ENCODE results near the gene OSBPL9.
"Not testable (repeated sequence)": the region's sequence is repeated elsewhere in the genome, so short reads cannot be mapped to it uniquely, and the experiment has no call there.

Gene OSBPL9

DNA sequence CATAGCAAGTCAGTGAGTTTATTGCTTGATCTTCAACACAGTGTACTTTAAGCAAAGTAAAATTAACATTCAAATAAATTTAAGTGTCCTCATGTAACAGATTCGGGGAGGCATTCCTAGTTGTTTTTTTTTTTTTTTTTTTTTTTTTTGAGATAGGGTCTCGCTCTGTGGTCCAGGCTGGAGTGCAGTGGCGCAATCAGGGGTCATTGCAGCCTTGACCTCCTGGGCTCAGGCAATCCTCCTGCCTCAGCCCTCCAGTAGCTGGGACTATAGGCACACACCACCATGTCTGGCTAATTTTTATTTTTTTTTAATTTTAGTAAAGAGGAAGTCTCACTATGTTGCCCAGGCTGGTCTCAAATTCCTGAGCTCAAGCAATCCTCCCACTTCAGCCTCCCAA is 22.8 kb downstream of the OSBPL9 start:
- DNase-seq = no peak

DNA sequence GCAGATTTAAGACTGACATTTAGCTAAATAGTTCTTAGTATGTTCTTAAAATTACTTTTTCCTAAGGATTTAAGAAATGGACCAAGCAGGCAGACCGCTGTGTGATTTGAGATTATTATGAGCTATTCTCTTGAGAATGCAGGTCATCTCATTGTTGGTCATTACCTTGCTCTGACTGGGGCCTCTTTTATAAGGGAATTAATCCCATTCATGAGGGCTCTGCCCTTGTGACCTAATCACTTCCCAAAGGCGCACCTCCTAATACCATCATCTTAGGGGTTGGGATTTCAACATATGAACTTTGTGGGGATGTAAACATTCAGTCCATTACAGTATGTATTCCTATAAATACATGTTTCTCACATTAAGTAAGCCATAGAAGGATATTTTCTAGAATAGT is 24.2 kb downstream of the OSBPL9 start:
- no peak for DNase-seq

DNA sequence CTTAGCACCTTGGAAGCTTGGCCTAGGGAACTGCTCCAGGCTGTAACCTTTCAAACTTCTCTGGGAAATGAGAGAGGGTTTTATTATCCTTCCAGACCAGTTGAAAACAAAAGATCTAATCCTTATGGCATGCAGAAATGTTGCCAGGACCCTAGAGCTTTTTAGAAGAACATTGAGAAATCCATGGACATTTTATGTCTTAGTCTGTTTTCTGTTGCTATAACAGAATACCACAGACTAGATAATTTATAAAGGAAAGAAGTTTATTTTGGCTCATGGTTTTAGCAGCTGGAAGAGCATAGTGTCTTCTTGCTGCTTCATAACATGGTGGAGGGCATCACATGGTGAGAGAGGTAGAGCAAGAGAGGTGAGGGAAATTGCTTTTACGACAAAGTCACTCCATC is 25.8 kb downstream of the OSBPL9 start:
- no peak for DNase-seq

- no peak for DNase-seq
Measured at GRCh38 chr1:51643362-51643761, 26.5 kb downstream of the OSBPL9 start.

DNA sequence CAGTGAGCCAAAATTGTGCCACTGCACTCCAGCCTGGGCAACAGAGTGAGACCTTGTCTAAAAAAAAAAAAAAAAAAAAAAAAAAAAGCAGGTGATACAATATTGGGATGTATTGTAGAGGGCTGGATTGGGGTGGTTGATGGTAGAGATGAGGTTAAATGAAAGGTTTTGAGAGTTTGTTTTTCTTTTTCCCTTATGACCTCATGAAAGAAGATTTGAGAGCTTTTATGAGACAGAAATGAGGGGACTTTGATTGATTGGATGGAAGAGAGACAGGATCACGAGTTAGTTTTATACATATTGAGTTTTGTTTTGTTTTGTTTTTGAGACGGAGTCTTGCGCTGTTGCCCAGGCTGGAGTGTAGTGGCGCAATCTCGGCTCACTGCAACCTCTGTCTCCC is 27.1 kb downstream of the OSBPL9 start:
- DNase-seq = no peak

DNA sequence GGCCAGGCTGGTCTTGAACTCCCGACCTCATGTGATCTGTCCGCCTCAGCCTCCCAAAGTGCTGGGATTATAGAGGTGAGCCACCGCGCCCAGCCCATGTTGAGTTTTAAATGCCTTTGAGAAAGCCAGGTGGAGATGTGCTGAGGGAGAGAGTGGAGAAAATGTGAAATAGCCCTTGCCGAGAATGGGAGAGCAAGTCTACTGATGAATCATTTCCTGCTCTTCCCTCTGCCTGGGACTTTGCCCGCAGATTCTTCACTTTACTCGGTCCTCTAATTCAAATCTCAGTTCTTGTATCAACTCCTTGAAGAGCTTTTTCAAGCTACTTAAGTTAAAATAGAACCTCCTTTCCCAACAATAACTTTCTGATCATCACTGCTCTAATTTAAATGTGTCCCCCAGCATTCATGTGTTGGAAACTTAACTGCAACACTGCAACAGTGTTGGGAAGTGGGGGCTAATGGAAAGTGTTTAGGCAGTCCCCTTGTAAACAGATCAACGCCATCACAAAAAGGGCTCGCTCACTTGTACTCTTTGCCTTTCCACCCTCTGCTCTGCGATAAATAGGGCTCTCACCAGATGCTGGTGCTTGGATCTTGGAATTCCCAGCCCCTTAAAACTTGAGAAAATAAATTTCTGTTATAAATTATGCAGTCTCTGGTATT is 27.8 kb downstream of the OSBPL9 start:
- no peak for DNase-seq

DNA sequence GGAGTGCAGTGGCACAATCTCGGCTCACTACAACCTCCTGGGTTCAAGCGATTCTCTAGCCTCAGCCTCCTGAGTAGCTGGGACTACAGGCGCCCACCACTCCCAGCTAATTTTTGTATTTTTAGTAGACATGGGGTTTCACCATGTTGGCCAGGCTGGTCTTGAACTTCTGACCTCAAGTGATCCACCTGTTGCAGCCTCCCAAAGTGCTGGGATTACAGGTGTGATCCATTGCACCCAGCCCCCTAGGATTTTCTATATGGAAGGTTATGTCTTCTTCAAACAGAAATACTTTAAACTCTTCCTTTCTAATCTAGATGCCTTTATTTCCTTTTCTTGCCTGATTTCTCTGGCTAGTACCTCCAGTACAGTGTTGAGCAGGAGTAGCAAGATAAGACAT is 29.7 kb downstream of the OSBPL9 start:
- DNase-seq = not testable (repeated sequence)

DNA sequence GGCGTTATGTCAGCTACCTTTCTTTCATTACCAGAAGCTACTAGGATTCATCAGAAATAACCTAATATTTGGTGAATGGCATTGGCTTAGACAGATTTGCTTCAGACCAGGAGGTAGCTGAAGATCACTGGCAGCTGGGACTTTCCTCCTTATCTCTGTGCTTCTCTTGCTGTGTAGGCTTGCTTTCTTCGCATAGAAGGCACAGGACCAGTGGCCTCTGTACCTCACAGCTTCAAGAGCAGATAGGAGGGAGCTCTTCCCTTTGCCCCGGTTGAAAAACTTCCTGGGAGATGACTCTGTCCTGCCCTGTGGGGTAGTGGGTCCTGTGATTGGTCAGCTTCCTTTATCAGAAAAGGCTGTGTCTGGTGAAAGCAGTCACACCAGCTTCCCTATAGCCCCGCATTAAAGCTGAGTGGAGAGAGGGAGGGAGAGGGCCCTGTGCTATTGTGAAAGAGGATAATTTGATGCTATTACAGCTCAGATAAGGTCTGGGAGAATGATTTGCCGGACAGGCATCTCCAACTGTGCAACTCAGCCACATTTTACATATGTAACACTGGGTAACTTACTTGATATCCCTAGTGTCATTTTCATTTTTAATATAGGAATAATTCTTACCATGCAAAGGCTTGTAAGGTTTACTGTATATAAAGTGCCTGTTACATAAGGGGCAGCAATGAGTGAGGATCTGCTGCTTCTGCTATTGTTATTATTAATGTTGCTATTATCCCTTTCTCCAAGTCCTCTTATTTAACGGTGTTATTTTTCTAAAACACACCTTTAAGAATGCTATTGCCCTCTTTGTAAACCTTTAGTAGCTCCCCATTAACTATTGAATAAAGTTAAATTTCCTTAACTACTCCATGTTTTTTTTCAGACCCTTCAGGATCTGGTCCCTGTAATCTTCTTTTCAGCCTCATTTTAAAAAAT is 31.6 kb downstream of the OSBPL9 start:
- no peak for DNase-seq

- no peak for DNase-seq
Measured at GRCh38 chr1:51649593-51650091, 32.8 kb downstream of the OSBPL9 start.

GRCh38 chr1:51650198-51650597 is 33.3 kb downstream of the OSBPL9 start:
- no peak for DNase-seq

DNA sequence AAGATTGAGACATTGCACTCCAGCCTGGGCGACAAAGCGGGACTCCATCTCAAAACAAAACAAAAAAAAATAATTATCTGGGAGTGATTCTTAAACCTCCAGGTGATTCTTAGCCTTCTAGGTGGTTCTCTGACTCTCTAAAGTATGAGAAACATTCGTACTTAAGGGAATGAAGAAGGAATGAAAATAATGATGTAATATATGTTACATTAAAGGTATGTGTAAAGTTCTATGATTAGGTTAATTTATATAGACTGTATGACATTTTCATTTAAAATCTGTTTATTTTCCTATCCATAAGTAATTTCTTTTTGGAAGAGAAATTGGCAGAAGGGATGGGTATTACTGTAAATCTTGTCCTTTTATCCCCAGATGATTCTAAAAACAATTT is 34.7 kb downstream of the OSBPL9 start:
- no peak for DNase-seq

GRCh38 chr1:51652599-51652998 is 35.7 kb downstream of the OSBPL9 start:
- no peak for DNase-seq

GRCh38 chr1:51653127-51653526 is 36.2 kb downstream of the OSBPL9 start:
- DNase-seq = no peak

DNA sequence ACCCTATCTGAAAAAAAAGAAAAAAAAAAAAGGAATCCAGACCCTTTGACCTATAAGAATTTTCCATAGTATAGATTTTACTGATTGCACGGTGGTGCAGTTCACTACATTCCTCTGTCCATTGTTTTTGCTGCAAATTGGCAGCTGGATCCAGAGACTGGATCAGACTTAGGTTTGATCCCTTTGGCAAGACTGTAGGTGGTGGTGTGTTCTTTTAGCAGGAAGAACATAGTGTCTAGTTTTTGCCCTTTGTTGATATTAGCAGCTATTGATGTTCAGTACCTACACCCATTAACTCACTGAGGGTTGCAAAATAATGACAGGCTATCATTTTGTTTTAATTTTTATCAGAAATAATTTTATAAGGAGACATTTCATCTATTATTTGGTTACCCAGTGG is 37.1 kb downstream of the OSBPL9 start:
- no peak for DNase-seq

DNA sequence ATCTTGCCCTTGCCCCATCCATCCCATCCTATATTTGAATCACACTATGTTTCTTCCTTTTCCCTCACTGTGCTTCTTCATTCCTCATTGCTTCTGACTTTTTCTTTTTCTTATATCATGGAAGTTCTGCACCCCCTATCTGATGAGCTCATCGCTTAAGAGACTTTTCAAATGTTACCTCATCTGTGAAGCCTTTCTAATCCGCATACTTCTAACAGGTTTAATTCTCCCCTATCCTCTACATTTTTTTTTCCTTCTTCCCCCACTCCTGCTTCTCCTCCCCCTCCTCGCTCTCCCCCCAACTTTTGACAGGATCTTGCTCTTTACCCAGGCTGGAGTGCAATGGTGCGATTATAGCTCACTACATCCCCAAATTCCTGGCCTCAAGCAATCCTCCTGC is 39.5 kb downstream of the OSBPL9 start:
- DNase-seq = no peak

DNA sequence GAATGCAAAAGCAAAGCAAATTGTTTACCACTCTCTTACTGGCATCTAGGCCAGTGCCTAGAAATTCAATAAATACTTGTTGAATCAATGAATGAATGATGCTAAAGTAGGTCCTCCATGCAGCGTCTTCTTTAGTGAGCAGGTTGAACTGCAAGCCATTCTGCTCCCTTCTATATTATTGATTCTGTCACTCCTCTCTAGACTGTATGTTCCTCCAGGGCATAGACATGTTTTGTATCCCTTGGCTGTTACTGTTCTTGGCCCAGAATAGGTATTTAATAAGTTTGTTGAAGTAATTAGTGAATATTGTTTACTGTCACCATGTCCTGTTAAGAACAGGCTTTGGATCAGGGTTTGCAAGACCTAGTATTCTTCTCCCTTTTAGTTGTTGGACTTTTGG is 43.7 kb downstream of the OSBPL9 start:
- no peak for DNase-seq

DNA sequence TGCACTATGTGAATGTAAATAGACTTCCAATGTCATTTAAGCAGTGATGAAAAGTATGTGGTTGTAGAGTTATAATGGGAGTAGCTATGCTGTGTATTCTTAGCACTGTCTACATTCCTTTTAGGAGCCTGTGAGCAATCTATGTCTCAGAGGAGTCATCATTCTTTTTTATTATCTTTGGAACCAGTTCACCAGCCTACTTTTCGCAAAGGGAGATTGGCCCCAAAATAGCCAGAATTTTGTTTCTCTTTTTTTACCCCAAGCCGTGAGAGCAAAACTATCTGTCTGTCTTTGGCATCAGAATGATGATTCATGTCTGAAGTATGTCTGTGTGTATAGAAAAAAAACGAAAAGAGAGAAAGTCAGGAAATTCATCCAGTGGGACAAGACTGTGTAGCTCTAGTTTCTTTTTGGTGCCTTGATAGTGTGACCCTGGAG is 44.2 kb downstream of the OSBPL9 start:
- DNase-seq = no peak

GRCh38 chr1:51663105-51663504 is 46.2 kb downstream of the OSBPL9 start:
- no peak for DNase-seq

- no peak for DNase-seq
Measured at GRCh38 chr1:51663721-51664120, 46.8 kb downstream of the OSBPL9 start.

- DNase-seq = no peak
Measured at GRCh38 chr1:51664421-51665240, 47.7 kb downstream of the OSBPL9 start.

DNA sequence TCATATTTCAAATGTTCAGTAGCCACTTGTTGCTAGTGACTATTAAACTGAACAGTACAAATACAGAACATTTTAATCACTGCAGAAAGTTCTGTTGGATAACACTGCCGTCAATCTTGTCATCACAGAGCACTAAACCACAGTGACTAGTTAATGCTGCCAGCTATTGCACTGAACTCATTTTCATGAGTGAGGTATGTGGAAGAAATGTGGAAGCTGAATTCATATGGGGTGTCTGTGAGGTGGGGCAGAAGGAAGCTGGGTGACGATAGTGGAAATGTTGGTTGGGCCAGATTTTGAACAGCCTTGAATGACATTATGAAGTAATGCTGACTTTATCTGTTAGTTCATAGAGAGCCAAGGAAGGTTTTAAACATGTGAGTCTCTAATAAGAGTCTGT is 49.6 kb downstream of the OSBPL9 start:
- DNase-seq = no peak

GRCh38 chr1:51667561-51667960 is 50.7 kb downstream of the OSBPL9 start:
- no peak for DNase-seq

GRCh38 chr1:51669272-51669671 is 52.4 kb downstream of the OSBPL9 start:
- no peak for DNase-seq

Measured in activated CD8-positive, alpha-beta memory T cell treated with anti-CD3 and anti-CD28 coated beads, Interleukin-2, amount 50 U/mL, for 4 hours (primary cell).